Nephron progenitor cell (in vitro differentiated cells): Measurements from ENCODE around the gene CA7.

Source experiments
- DNase-seq: peaks from one replicate; pipeline ENCODE4 v3.0.0; 2021
- H3K27ac Mint-ChIP-seq: 2 replicates; pipeline ENCODE4 v1.8.0; 2021; ENCODE audit warnings: mild to moderate bottlenecking, moderate library complexity, mixed read lengths
- H3K27me3 Mint-ChIP-seq: 2 replicates; pipeline ENCODE4 v1.8.0; 2021; ENCODE audit warnings: mild to moderate bottlenecking, low read depth, mixed read lengths; ENCODE audit not compliant: poor library complexity
- H3K36me3 Mint-ChIP-seq: 2 replicates; pipeline ENCODE4 v1.8.0; 2021; ENCODE audit warnings: low read depth, mixed read lengths
- H3K4me1 Mint-ChIP-seq: 2 replicates; pipeline ENCODE4 v1.8.0; 2021; ENCODE audit warnings: mixed read lengths
- H3K4me3 Mint-ChIP-seq: 2 replicates; pipeline ENCODE4 v1.8.0; 2021; ENCODE audit warnings: mild to moderate bottlenecking, moderate library complexity, mixed read lengths
- H3K9me3 Mint-ChIP-seq: 2 replicates; pipeline ENCODE4 v1.8.0; 2021; ENCODE audit warnings: mild to moderate bottlenecking, moderate library complexity, mixed read lengths
- CTCF ChIP-seq: fragments of 200-600 bp; sonication (generic); IDR thresholded peaks from 2 replicates; pipeline ENCODE4 v1.5.0; 2021; ENCODE audit warnings: antibody characterized with exemption

CA7 gene

GRCh38 chr16:66809765-66810164, 34.4 kb upstream of the CA7 start:
- no peaks in the 10 kb centered on the region for H3K27me3 Mint-ChIP-seq
- no peak overlapping the region for H3K4me3 Mint-ChIP-seq
- no peaks in the 10 kb centered on the region for H3K9me3 Mint-ChIP-seq
- no peak overlapping the region for H3K27ac Mint-ChIP-seq
- peaks cover 88% of the 10 kb centered on the region for H3K36me3 Mint-ChIP-seq
- H3K4me1 Mint-ChIP-seq = no peaks in the 10 kb centered on the region
- TF ChIP-seq CTCF = no peak
- no peak for DNase-seq

- no peaks in the 10 kb centered on the region for H3K27me3 Mint-ChIP-seq
- no peaks in the 10 kb centered on the region for H3K9me3 Mint-ChIP-seq
- peaks cover 88% of the 10 kb centered on the region for H3K36me3 Mint-ChIP-seq
- DNase-seq = no peak
- TF ChIP-seq CTCF = no peak
- no peak overlapping the region for H3K27ac Mint-ChIP-seq
- H3K4me3 Mint-ChIP-seq = no peak overlapping the region
- no peaks in the 10 kb centered on the region for H3K4me1 Mint-ChIP-seq
Measured at GRCh38 chr16:66810391-66810790, 33.8 kb upstream of the CA7 start.

GRCh38 chr16:66811043-66811442, 33.2 kb upstream of the CA7 start:
- no peaks in the 10 kb centered on the region for H3K27me3 Mint-ChIP-seq
- no peaks in the 10 kb centered on the region for H3K9me3 Mint-ChIP-seq
- no peak for DNase-seq
- peak overlapping the region; percentile 68 for H3K27ac Mint-ChIP-seq
- peaks cover 87% of the 10 kb centered on the region for H3K36me3 Mint-ChIP-seq
- no peak for TF ChIP-seq CTCF
- H3K4me1 Mint-ChIP-seq = no peaks in the 10 kb centered on the region
- H3K4me3 Mint-ChIP-seq = no peak overlapping the region

GRCh38 chr16:66814734-66815133, 29.5 kb upstream of the CA7 start:
- no peak for TF ChIP-seq CTCF
- peaks cover 92% of the 10 kb centered on the region for H3K36me3 Mint-ChIP-seq
- peak overlapping the region; percentile 30 for H3K27ac Mint-ChIP-seq
- no peaks in the 10 kb centered on the region for H3K9me3 Mint-ChIP-seq
- H3K4me1 Mint-ChIP-seq = no peaks in the 10 kb centered on the region
- H3K4me3 Mint-ChIP-seq = no peak overlapping the region
- no peak for DNase-seq
- H3K27me3 Mint-ChIP-seq = no peaks in the 10 kb centered on the region

- H3K9me3 Mint-ChIP-seq = no peaks in the 10 kb centered on the region
- DNase-seq = no peak
- H3K27me3 Mint-ChIP-seq = peaks cover 2% of the 10 kb centered on the region
- peaks cover 79% of the 10 kb centered on the region for H3K36me3 Mint-ChIP-seq
- H3K4me1 Mint-ChIP-seq = peaks cover 17% of the 10 kb centered on the region
- no peak overlapping the region for H3K4me3 Mint-ChIP-seq
- TF ChIP-seq CTCF = no peak
- H3K27ac Mint-ChIP-seq = peak overlapping the region; percentile 89
Measured at GRCh38 chr16:66824006-66824405, 20.2 kb upstream of the CA7 start.
